OCI-LY7 (cell line): ENCODE data around the gene ATP6V1A. TPM values are rescaled to one million over a fixed set of nuclear protein-coding genes. Genes with fewer than 3 reads are reported as not detected.
A peak's percentile ranks its signal among the peaks of the same experiment; 100 is the strongest.

ENCODE experiments used
- BruUV-seq: library from RNA; stranded (reverse); fragments of 400-500 nt; replicated peaks from 2 replicates; lab custom pipeline; 2021; lab: Mats Ljungman, UMichigan
- CTCF ChIA-PET: fragments of 300-600 bp; sonication (Branson Sonifier 250); formaldehyde crosslinking; loops from one replicate; lab custom pipeline; 2022; ENCODE audit warnings: antibody characterized with exemption; ENCODE audit not compliant: unreplicated experiment; lab: Charles Lee
- POLR2A ChIA-PET: fragments of 300-600 bp; sonication (Branson Sonifier 250); formaldehyde crosslinking; loops from one replicate; lab custom pipeline; 2022; ENCODE audit warnings: antibody characterized with exemption; lab: Charles Lee
- DNase-seq: peaks from one replicate; pipeline ENCODE4 v3.0.0-alpha.2; 2015; ENCODE audit warnings: low spot score
- H2AFZ ChIP-seq: fragments of 200-600 bp; sonication (generic), shearing (Covaris generic); 2 replicates; pipeline ENCODE4 v1.6.1; 2014; ENCODE audit warnings: mild to moderate bottlenecking, antibody characterized with exemption, low read length, moderate library complexity
- H3K27ac ChIP-seq: fragments of 200-600 bp; sonication (generic); 2 replicates; pipeline ENCODE4 v1.5.1; 2014; ENCODE audit warnings: mixed run types, low read depth, mild to moderate bottlenecking, moderate library complexity, low read length, inconsistent platforms; ENCODE audit not compliant: poor library complexity, severe bottlenecking
- H3K36me3 ChIP-seq: fragments of 200-600 bp; sonication (generic); 2 replicates; pipeline ENCODE4 v1.6.1; 2014; ENCODE audit warnings: mild to moderate bottlenecking, antibody characterized with exemption, low read length, moderate library complexity, mixed read lengths; ENCODE audit not compliant: insufficient read depth
- H3K4me1 ChIP-seq: fragments of 200-600 bp; sonication (generic); 2 replicates; pipeline ENCODE4 v1.5.1; 2014; ENCODE audit warnings: mild to moderate bottlenecking, low read length; ENCODE audit not compliant: insufficient read depth, poor library complexity, severe bottlenecking
- H3K4me2 ChIP-seq: fragments of 200-600 bp; sonication (generic); 2 replicates; pipeline ENCODE4 v1.6.1; 2014; ENCODE audit warnings: mild to moderate bottlenecking, low read length
- H3K4me3 ChIP-seq: fragments of 200-600 bp; sonication (generic); 2 replicates; pipeline ENCODE4 v1.5.1; 2014; ENCODE audit warnings: mild to moderate bottlenecking, low read depth, low read length; ENCODE audit not compliant: poor library complexity, severe bottlenecking
- H3K79me2 ChIP-seq: fragments of 200-600 bp; sonication (generic); 2 replicates; pipeline ENCODE4 v1.6.1; 2016; ENCODE audit warnings: low read depth, mild to moderate bottlenecking, low read length, moderate library complexity, mixed read lengths; ENCODE audit not compliant: insufficient read depth
- H3K9me2 ChIP-seq: fragments of 200-600 bp; sonication (generic); 2 replicates; pipeline ENCODE4 v1.6.1; 2016; ENCODE audit warnings: mild to moderate bottlenecking, low read length, mixed read lengths; ENCODE audit not compliant: insufficient read depth
- H3K9me3 ChIP-seq: fragments of 200-600 bp; sonication (generic); 2 replicates; pipeline ENCODE4 v1.6.1; 2014; ENCODE audit warnings: mild to moderate bottlenecking, mixed run types, low read length, mixed read lengths
- H4K20me1 ChIP-seq: fragments of 200-600 bp; sonication (generic); 2 replicates; pipeline ENCODE4 v1.6.1; 2014; ENCODE audit warnings: mild to moderate bottlenecking, antibody characterized with exemption, low read length, moderate library complexity, mixed read lengths; ENCODE audit not compliant: insufficient read depth
- EZH2phosphoT487 ChIP-seq: fragments of 200-600 bp; sonication (generic); IDR thresholded peaks from 2 replicates; pipeline ENCODE4 v1.6.1; 2018; ENCODE audit warnings: low read depth, borderline replicate concordance, mild to moderate bottlenecking, mixed run types, antibody characterized with exemption, low read length, moderate library complexity, mixed read lengths
- intact Hi-C: fragments of 100-400 bp; cut with micrococcal nuclease; formaldehyde crosslinking; loops from one replicate; pipeline ENCODE4 v1.10.0; 2022; ENCODE audit not compliant: unreplicated experiment
- total RNA-seq, 2 experiments: library from RNA; depleted of rRNA in 1 of 2; stranded (reverse); fragments of >200 nt in 1 of 2; shearing (Covaris generic) in 1 of 2; gene quantifications; 2 replicates each; pipeline ENCODE4 v1.2.3, GENCODE V29; 2014 to 2022
- TF ChIP-seq, protein P1 (sequence below): fragments of 200-600 bp; sonication (generic); conservative IDR thresholded peaks from 2 replicates; pipeline ENCODE4 v1.5.1; 2014; ENCODE audit warnings: mild to moderate bottlenecking, antibody characterized with exemption, low read length, moderate library complexity, mixed read lengths

The ATP6V1A gene
- total RNA-seq, 2 experiments from 2014 or later: 26.5 to 77.3 TPM

DNA sequence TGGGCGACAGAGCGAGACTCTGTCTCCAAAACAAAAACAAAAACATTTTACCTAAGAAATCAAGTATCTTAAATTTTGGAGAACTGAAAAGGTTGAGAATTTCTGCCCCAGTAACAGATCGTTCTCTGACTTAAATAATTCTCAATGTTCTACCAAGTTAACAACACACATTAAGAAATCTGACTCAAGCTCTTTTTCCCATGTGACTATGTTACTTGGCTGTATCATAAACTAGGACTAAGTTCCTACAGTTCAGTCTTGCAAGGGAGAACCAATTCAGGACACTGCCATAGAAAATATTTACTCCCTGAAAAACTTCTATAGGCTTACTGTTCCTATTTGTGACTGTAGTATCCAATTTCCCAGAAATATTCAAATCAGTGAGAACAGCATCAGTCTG is 29.5 kb upstream of the ATP6V1A start:
- Histone ChIP-seq H3K9me3 (no peaks in the 10 kb centered on the region), H3K4me1 (peaks cover 6% of the 10 kb centered on the region), H3K36me3 (peaks cover 69% of the 10 kb centered on the region), H4K20me1 (no peaks in the 10 kb centered on the region), H3K27ac (no peak overlapping the region), H3K9me2 (no peaks in the 10 kb centered on the region), H3K4me2 (no peak overlapping the region), H3K4me3 (no peak overlapping the region), H2AFZ (no peak overlapping the region), H3K79me2 (peaks cover 6% of the 10 kb centered on the region; the same call in 1 of the 2 replicates)
- TF ChIP-seq, protein P1, sequence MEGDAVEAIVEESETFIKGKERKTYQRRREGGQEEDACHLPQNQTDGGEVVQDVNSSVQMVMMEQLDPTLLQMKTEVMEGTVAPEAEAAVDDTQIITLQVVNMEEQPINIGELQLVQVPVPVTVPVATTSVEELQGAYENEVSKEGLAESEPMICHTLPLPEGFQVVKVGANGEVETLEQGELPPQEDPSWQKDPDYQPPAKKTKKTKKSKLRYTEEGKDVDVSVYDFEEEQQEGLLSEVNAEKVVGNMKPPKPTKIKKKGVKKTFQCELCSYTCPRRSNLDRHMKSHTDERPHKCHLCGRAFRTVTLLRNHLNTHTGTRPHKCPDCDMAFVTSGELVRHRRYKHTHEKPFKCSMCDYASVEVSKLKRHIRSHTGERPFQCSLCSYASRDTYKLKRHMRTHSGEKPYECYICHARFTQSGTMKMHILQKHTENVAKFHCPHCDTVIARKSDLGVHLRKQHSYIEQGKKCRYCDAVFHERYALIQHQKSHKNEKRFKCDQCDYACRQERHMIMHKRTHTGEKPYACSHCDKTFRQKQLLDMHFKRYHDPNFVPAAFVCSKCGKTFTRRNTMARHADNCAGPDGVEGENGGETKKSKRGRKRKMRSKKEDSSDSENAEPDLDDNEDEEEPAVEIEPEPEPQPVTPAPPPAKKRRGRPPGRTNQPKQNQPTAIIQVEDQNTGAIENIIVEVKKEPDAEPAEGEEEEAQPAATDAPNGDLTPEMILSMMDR: no peak
- TF ChIP-seq EZH2phosphoT487: no peak
- ChIA-PET CTCF (no interaction called here), POLR2A (interaction anchor here (1.1 to 1.7 kb wide), 4 partner anchors 8 to 15 kb away, joined by 4 to 6 read pairs (median 4); no protein-coding TSS in a partner anchor)
- BruUV-seq: no TSS peak
- no peak for DNase-seq
- intact Hi-C loops: no loop called here

DNA sequence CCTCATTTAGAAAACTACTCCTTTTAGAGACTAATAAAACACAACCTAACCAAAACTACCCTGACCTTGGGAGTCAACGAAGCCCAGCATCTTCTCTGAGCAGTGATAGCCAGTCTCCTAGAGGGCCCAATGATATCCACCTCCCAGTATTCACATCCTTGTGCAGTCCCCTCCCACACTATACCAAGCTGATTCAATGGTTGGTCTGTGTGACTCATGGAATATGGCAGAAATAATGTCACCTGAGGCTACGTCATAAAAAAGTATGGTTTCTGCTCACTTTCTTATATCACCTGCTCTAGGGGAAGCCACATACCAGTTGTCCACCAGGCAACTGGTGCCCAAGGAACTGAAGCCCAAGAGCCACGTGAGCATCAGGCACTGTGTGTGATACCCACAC is 29.0 kb upstream of the ATP6V1A start:
- POLR2A ChIA-PET: interaction anchor here (1.5 to 1.7 kb wide), 2 partner anchors 9 kb away, joined by 4 to 6 read pairs; no protein-coding TSS in a partner anchor
- no peak overlapping the region for H2AFZ ChIP-seq
- H3K27ac ChIP-seq: no peak overlapping the region
- CTCF ChIA-PET: no interaction called here
- intact Hi-C loops: no loop called here
- H3K9me3 ChIP-seq: no peaks in the 10 kb centered on the region
- no TSS peak for BruUV-seq
- H3K4me3 ChIP-seq: no peak overlapping the region
- no peaks in the 10 kb centered on the region for H3K9me2 ChIP-seq
- no peak for DNase-seq
- no peak overlapping the region for H3K4me2 ChIP-seq
- H3K4me1 ChIP-seq: peaks cover 8% of the 10 kb centered on the region
- no peak for TF ChIP-seq EZH2phosphoT487
- TF ChIP-seq, protein P1: no peak
- H4K20me1 ChIP-seq: 0 out of 2 replicates have a peak, but pooled peaks cover under 1% of the 10 kb centered on the region
- peaks cover 75% of the 10 kb centered on the region for H3K36me3 ChIP-seq
- peaks cover 10% of the 10 kb centered on the region; the same call in 1 of the 2 replicates for H3K79me2 ChIP-seq

DNA sequence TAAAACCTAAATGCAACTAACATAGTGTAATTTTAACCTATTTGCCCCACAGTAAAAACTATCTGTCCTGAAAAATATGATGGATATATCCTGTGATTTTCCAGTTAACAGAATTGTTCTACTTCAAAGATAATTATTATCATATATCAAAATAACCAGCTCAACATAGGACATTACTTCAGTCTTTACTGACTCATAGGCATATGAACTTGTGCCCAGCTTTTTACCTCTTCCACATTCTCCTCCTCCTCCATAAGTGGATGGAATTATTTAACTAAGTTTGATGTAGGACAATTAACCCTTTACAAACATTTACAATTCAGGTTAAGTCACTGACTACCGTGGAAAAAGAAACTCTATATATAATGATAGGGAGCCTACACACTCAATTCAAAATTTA is 27.5 kb upstream of the ATP6V1A start:
- ChIA-PET CTCF (no interaction called here), POLR2A (interaction anchor here (0.8 to 1.7 kb wide), 2 partner anchors 8 to 16 kb away, joined by 3 to 4 read pairs; no protein-coding TSS in a partner anchor)
- TF ChIP-seq, protein P1: no peak
- TF ChIP-seq EZH2phosphoT487: no peak

More for the DNA sequence above, 27.5 kb upstream of the ATP6V1A start:
- no peak overlapping the region for H2AFZ ChIP-seq
- peaks cover 89% of the 10 kb centered on the region for H3K36me3 ChIP-seq
- peaks cover 8% of the 10 kb centered on the region for H3K4me1 ChIP-seq
- BruUV-seq: TSS peak; percentile 49
- intact Hi-C loops: no loop called here
- H3K27ac ChIP-seq: no peak overlapping the region
- no peaks in the 10 kb centered on the region for H3K9me3 ChIP-seq
- DNase-seq: no peak
- peaks cover 15% of the 10 kb centered on the region for H4K20me1 ChIP-seq
- H3K79me2 ChIP-seq: peaks cover 25% of the 10 kb centered on the region
- no peak overlapping the region for H3K4me2 ChIP-seq
- H3K9me2 ChIP-seq: no peaks in the 10 kb centered on the region
- H3K4me3 ChIP-seq: no peak overlapping the region
